Stimulated activated CD8-positive, alpha-beta memory T cell treated with anti-CD3 and anti-CD28 coated beads, Interleukin-15, amount 100 ng/mL, for 4 hours (primary cell): ENCODE data around the gene SF3B3.
A peak's percentile ranks its signal among the peaks of the same experiment; 100 is the strongest.

Experiments
- DNase-seq, 2 donors: peaks; one replicate each; pipeline ENCODE4 v3.0.0-alpha.2; 2020; ENCODE audit warnings: low read depth in 2 of 2

The SF3B3 gene

GRCh38 chr16:70523743-70524398, at the start of gene SF3B3:
Gene SF3B3, plus strand, starts transcription at chr16:70523816. Its CDS starts 2,841 bp downstream, at chr16:70526657.
- peak; percentile 40 to 60 for DNase-seq

GRCh38 chr16:70474320-70475053, 49.1 kb upstream of the SF3B3 start:
- DNase-seq: no peak

- no peak for DNase-seq
These were observed 48.4 kb upstream of the SF3B3 start for GRCh38 chr16:70475054-70475871.

GRCh38 chr16:70476272-70477020, 47.2 kb upstream of the SF3B3 start:
- no peak for DNase-seq

- DNase-seq: no peak
These were observed 45.4 kb upstream of the SF3B3 start for GRCh38 chr16:70478169-70478568.

GRCh38 chr16:70478912-70479341, 44.7 kb upstream of the SF3B3 start:
- DNase-seq: no peak

GRCh38 chr16:70480127-70481105, 43.2 kb upstream of the SF3B3 start:
- DNase-seq: no peak

- no peak for DNase-seq
These were observed 41.6 kb upstream of the SF3B3 start for GRCh38 chr16:70481929-70482536.

GRCh38 chr16:70482624-70483023, 41.0 kb upstream of the SF3B3 start:
- no peak for DNase-seq

GRCh38 chr16:70483426-70483825, 40.2 kb upstream of the SF3B3 start:
- DNase-seq: no peak

- DNase-seq: no peak
These were observed 38.7 kb upstream of the SF3B3 start for GRCh38 chr16:70484867-70485266.

- DNase-seq: no peak
These were observed 33.4 kb upstream of the SF3B3 start for GRCh38 chr16:70490261-70490660.

- DNase-seq: no peak
These were observed 29.8 kb upstream of the SF3B3 start for GRCh38 chr16:70493802-70494201.

GRCh38 chr16:70494202-70494770, 29.3 kb upstream of the SF3B3 start:
- no peak for DNase-seq

GRCh38 chr16:70494777-70495176, 28.8 kb upstream of the SF3B3 start:
- no peak for DNase-seq

GRCh38 chr16:70495425-70496182, 28.0 kb upstream of the SF3B3 start:
- DNase-seq: no peak

GRCh38 chr16:70496513-70496912, 27.1 kb upstream of the SF3B3 start:
- DNase-seq: no peak

GRCh38 chr16:70508752-70509151, 14.9 kb upstream of the SF3B3 start:
- DNase-seq: no peak

GRCh38 chr16:70510216-70510615, 13.4 kb upstream of the SF3B3 start:
- DNase-seq: no peak
